ENCODE data around the gene MREG. TPM values are rescaled to one million over a fixed set of nuclear protein-coding genes. Genes with fewer than 3 reads are reported as not detected.
"Not testable (repeated sequence)": the region's sequence is repeated elsewhere in the genome, so short reads cannot be mapped to it uniquely, and the experiment has no call there.

Gene MREG
- total RNA-seq, 1 donor from 2014 or later, result 7.7 TPM

DNA sequence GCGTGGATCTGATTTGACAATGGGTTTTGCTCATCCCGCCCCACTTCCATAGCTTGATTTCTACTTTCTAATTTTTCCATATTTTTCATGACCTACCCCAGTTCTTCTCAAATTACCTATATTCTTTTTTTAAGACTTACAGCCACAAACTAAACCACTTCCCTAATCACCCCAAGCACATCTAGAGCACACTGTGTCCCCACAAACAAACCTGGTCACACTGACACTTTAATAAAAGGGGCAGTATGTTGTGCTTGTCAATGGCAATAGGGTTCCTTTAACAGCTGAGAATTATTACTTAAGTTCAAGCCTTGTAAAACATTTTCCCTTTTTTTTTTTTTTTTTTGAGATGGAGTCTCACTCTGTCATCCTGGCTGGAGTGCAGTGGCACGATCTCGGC is 47.1 kb downstream of the MREG start:
- no peak for DNase-seq (ENCODE audit: extremely low read depth, low read depth, low spot score)

- no peak for DNase-seq (ENCODE audit: extremely low read depth, low read depth, low spot score)
These were observed 47.7 kb downstream of the MREG start for GRCh38 chr2:215965532-215966165.

- no peak for DNase-seq (ENCODE audit: extremely low read depth, low read depth, low spot score)
These were observed 51.4 kb downstream of the MREG start for GRCh38 chr2:215961981-215962380.

GRCh38 chr2:215958257-215958656 is 55.1 kb downstream of the MREG start:
- DNase-seq (ENCODE audit: extremely low read depth, low read depth, low spot score), result no peak

DNA sequence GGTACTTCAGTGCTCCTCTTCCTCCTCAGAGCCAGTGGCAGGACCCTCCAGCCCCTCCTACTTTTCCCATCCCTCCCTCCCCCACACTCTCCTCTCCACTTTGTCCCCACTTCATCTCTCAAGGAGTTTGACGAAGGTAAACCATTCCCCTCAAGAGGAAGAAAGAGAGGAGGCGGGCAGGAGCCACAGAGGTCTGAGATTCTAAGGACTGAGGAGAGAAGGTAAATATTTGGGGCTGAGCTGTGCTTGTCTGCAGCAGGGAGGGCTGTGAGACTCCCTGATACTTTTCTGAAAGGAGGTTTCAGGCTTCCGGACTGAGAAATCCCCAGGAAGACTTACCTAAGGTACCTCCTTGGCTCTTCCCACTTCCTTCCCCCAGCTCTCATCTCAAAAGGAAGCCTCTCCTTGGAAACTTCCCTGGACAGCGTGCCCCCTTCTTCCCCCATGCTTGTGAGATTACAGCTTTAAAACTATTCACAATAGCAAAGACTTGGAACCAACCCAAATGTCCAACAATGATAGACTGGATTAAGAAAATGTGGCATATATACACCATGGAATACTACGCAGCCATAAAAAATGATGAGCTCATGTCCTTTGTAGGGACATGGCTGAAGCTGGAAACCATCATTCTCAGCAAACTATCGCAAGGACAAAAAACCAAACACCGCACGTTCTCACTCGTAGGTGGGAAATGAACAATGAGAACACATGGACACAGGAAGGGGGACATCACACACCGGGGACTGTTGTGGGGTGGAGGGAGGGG is 55.8 kb downstream of the MREG start:
- DNase-seq (ENCODE audit: extremely low read depth, low read depth, low spot score), result not testable (repeated sequence)

- DNase-seq (ENCODE audit: extremely low read depth, low read depth, low spot score), result no peak
These were observed 60.3 kb downstream of the MREG start for GRCh38 chr2:215952860-215953637.

GRCh38 chr2:215951558-215951957 is 61.8 kb downstream of the MREG start:
- no peak for DNase-seq (ENCODE audit: extremely low read depth, low read depth, low spot score)

DNA sequence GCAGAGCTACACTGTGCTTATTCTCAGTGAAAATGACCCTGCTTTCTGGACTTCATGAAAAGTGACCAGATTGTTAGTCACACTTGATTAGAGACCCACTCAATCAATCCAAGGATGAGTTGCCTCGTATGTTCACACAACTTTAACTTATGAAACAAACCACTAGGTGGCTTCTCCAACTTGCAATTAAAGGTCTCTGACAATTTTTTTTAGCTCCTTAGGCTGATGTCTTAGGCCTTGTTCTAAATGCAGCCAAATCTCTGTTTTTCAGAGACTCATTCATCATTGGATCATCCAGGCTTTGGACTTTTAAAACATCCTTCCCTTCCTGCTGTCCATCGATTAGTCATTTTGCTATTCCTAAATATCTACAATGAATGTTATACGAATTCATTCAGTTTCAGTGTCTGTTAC is 63.4 kb downstream of the MREG start:
- DNase-seq (ENCODE audit: extremely low read depth, low read depth, low spot score), result no peak

DNA sequence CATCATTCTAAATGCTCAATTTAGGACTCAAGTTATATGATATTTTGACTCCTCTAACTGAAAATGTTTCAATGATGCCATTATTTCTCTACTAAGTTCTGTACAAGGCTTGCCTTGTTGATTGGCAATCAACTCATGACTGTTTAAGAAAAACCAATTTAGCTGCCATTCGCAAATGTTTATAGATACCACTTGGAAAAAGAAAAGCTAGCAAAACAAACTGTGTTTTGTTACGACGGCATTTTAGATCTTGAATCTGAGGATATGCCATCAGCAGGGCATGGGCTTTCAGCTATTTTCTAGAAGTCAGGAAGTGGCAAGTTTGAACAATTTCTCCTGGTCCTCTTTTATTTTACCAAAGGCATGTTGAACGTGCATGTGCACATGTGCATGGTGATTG is 65.3 kb downstream of the MREG start:
- no peak for DNase-seq (ENCODE audit: extremely low read depth, low read depth, low spot score)

DNA sequence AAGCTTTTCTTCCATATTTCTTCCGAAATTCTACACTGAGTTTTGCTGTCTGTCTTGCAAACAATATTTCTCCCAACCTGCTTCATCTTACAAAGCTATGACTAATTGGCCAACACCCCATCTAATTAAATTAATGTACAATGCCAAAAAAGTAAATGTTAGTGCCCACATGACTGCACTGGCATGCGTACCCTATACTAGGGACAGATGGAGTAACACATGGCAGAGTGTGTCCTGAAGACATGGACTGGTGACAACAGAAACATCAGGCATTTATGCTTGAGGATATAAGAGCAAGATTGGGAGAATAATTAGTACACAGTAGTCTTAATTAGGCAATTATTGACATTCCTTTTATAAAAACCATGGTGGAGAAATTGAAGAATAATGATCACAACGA is 66.8 kb downstream of the MREG start:
- DNase-seq (ENCODE audit: extremely low read depth, low read depth, low spot score), result no peak

GRCh38 chr2:215942194-215942593 is 71.2 kb downstream of the MREG start:
- no peak for DNase-seq (ENCODE audit: extremely low read depth, low read depth, low spot score)

GRCh38 chr2:215941726-215942125 is 71.6 kb downstream of the MREG start:
- DNase-seq (ENCODE audit: extremely low read depth, low read depth, low spot score), result no peak

DNA sequence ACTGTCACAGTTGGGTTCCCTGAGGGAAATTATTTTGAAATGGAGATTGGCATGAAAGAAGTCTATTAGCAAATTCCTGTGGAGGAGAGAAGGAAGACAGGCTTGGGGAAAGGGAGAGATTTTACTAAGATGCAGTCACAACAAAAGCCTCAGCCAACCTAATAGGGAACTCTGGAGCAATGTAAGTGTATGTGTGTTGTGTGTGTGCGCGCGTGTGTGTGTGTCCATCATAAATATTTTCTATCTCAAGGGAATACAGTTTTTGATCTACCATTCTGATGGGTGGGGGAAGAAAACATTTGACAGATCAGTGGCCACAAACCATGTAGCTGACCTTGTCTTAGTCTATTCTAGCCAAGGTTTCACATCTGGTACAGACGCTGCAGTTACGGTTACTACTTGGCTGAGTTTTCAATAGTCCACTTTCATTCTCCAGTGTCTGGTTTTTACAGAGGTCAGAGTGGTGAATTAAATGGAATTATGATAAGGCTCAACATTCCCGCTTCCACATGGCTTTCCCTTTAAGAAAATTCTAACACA is 72.6 kb downstream of the MREG start:
- no peak for DNase-seq (ENCODE audit: extremely low read depth, low read depth, low spot score)

DNA sequence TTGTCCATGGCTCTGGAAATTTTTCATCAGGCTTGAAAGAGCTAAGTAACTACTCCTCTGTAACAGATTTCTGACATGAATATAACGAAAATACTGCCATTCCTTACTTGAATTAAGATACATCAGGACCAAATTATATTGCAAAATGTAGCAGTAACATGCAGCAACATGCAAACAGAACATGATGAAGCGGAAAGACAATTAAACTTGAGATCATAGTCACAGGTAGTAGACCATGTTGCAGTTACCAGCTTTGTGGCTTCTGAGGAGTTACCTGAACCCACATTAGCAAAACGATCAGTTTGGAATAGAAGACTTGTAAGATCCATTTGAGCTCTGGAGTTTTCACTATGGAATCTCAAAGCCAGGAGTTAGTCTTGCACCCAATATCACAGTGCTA is 76.2 kb downstream of the MREG start:
- no peak for DNase-seq (ENCODE audit: extremely low read depth, low read depth, low spot score)

- no peak for DNase-seq (ENCODE audit: extremely low read depth, low read depth, low spot score)
These were observed 80.2 kb downstream of the MREG start for GRCh38 chr2:215933151-215933550.

- peak; percentile 66 for DNase-seq (ENCODE audit: extremely low read depth, low read depth, low spot score)
These were observed 82.0 kb downstream of the MREG start for GRCh38 chr2:215931256-215931903.

GRCh38 chr2:215930505-215931253 is 82.7 kb downstream of the MREG start:
- no peak for DNase-seq (ENCODE audit: extremely low read depth, low read depth, low spot score)

- DNase-seq (ENCODE audit: extremely low read depth, low read depth, low spot score), result no peak
These were observed 83.6 kb downstream of the MREG start for GRCh38 chr2:215929602-215930335.

DNA sequence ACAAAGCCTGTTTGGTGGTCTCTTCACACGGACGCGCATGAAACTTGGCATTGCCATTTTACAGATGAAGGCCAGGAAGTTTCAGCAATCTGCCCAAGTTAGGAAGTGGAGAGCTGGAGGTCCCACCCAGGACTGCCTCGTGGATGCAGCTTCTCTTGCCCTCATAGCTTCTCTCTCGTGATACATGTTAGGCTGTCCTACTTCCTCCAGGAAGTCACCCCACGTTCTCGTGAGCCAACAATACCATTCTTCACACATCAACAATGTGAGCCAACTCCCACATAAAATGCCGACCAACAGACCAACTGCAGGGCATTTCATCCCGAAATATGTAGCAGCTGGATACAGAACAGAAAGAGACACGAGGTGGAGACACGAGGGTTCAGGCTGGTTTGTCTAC is 85.3 kb downstream of the MREG start:
- DNase-seq (ENCODE audit: extremely low read depth, low read depth, low spot score), result no peak

GRCh38 chr2:215926992-215927391 is 86.4 kb downstream of the MREG start:
- not testable (repeated sequence) for DNase-seq (ENCODE audit: extremely low read depth, low read depth, low spot score)

Measured in glomerular endothelial cell (primary cell).